ENCODE measurements around the gene PODN.

PODN gene

GRCh38 chr1:53088616-53089300, 26.7 kb downstream of the PODN start:
- Mint-ChIP-seq H3K27me3 (no peaks in the 10 kb centered on the region), H3K4me1 (no peaks in the 10 kb centered on the region), H3K9me3 (no peaks in the 10 kb centered on the region), H3K27ac (no peak overlapping the region), H3K4me3 (no peak overlapping the region), H3K36me3 (no peaks in the 10 kb centered on the region)

- H3K4me1 Mint-ChIP-seq: no peaks in the 10 kb centered on the region
- no peaks in the 10 kb centered on the region for H3K9me3 Mint-ChIP-seq
- H3K36me3 Mint-ChIP-seq: no peaks in the 10 kb centered on the region
- no peaks in the 10 kb centered on the region for H3K27me3 Mint-ChIP-seq
- peak overlapping the region; percentile 14 for H3K27ac Mint-ChIP-seq
- H3K4me3 Mint-ChIP-seq: no peak overlapping the region
These were observed 27.6 kb downstream of the PODN start for GRCh38 chr1:53089478-53090226.

- H3K27ac Mint-ChIP-seq: no peak overlapping the region
- H3K4me1 Mint-ChIP-seq: no peaks in the 10 kb centered on the region
- H3K36me3 Mint-ChIP-seq: no peaks in the 10 kb centered on the region
- no peak overlapping the region for H3K4me3 Mint-ChIP-seq
- no peaks in the 10 kb centered on the region for H3K9me3 Mint-ChIP-seq
- no peaks in the 10 kb centered on the region for H3K27me3 Mint-ChIP-seq
These were observed 28.5 kb downstream of the PODN start for GRCh38 chr1:53090227-53091147.

GRCh38 chr1:53091841-53092645, 30.0 kb downstream of the PODN start:
- no peaks in the 10 kb centered on the region for H3K36me3 Mint-ChIP-seq
- H3K4me3 Mint-ChIP-seq: no peak overlapping the region
- no peaks in the 10 kb centered on the region for H3K4me1 Mint-ChIP-seq
- no peak overlapping the region for H3K27ac Mint-ChIP-seq
- no peaks in the 10 kb centered on the region for H3K27me3 Mint-ChIP-seq
- no peaks in the 10 kb centered on the region for H3K9me3 Mint-ChIP-seq

GRCh38 chr1:53092659-53093450, 30.8 kb downstream of the PODN start:
- H3K36me3 Mint-ChIP-seq: no peaks in the 10 kb centered on the region
- H3K9me3 Mint-ChIP-seq: no peaks in the 10 kb centered on the region
- H3K27me3 Mint-ChIP-seq: no peaks in the 10 kb centered on the region
- H3K4me3 Mint-ChIP-seq: no peak overlapping the region
- H3K4me1 Mint-ChIP-seq: no peaks in the 10 kb centered on the region
- no peak overlapping the region for H3K27ac Mint-ChIP-seq

GRCh38 chr1:53093451-53093754, 31.4 kb downstream of the PODN start:
- Mint-ChIP-seq H3K9me3 (no peaks in the 10 kb centered on the region), H3K36me3 (no peaks in the 10 kb centered on the region), H3K27me3 (no peaks in the 10 kb centered on the region), H3K4me1 (no peaks in the 10 kb centered on the region), H3K4me3 (no peak overlapping the region), H3K27ac (no peak overlapping the region)

- Mint-ChIP-seq H3K4me3 (no peak overlapping the region), H3K4me1 (no peaks in the 10 kb centered on the region), H3K9me3 (no peaks in the 10 kb centered on the region), H3K27me3 (no peaks in the 10 kb centered on the region), H3K27ac (no peak overlapping the region), H3K36me3 (no peaks in the 10 kb centered on the region)
These were observed 31.9 kb downstream of the PODN start for GRCh38 chr1:53093778-53094532.

- H3K27ac Mint-ChIP-seq: no peak overlapping the region
- H3K4me1 Mint-ChIP-seq: no peaks in the 10 kb centered on the region
- no peak overlapping the region for H3K4me3 Mint-ChIP-seq
- H3K36me3 Mint-ChIP-seq: no peaks in the 10 kb centered on the region
- H3K27me3 Mint-ChIP-seq: no peaks in the 10 kb centered on the region
- no peaks in the 10 kb centered on the region for H3K9me3 Mint-ChIP-seq
These were observed 32.5 kb downstream of the PODN start for GRCh38 chr1:53094533-53094919.

GRCh38 chr1:53104289-53104913, 42.4 kb downstream of the PODN start:
- H3K4me3 Mint-ChIP-seq: no peak overlapping the region
- H3K27me3 Mint-ChIP-seq: no peaks in the 10 kb centered on the region
- H3K36me3 Mint-ChIP-seq: no peaks in the 10 kb centered on the region
- H3K27ac Mint-ChIP-seq: no peak overlapping the region
- H3K4me1 Mint-ChIP-seq: peaks cover 12% of the 10 kb centered on the region
- no peaks in the 10 kb centered on the region for H3K9me3 Mint-ChIP-seq

- H3K9me3 Mint-ChIP-seq: no peaks in the 10 kb centered on the region
- H3K27me3 Mint-ChIP-seq: no peaks in the 10 kb centered on the region
- H3K36me3 Mint-ChIP-seq: no peaks in the 10 kb centered on the region
- no peak overlapping the region for H3K4me3 Mint-ChIP-seq
- H3K4me1 Mint-ChIP-seq: peaks cover 12% of the 10 kb centered on the region
- H3K27ac Mint-ChIP-seq: no peak overlapping the region
These were observed 45.1 kb downstream of the PODN start for GRCh38 chr1:53107090-53107489.

- Mint-ChIP-seq H3K4me3 (no peak overlapping the region), H3K27me3 (no peaks in the 10 kb centered on the region), H3K4me1 (peaks cover 12% of the 10 kb centered on the region), H3K36me3 (no peaks in the 10 kb centered on the region), H3K9me3 (no peaks in the 10 kb centered on the region), H3K27ac (no peak overlapping the region)
These were observed 45.7 kb downstream of the PODN start for GRCh38 chr1:53107570-53108322.

GRCh38 chr1:53108646-53109580, 46.9 kb downstream of the PODN start:
- no peaks in the 10 kb centered on the region for H3K27me3 Mint-ChIP-seq
- H3K4me1 Mint-ChIP-seq: peaks cover 12% of the 10 kb centered on the region
- H3K9me3 Mint-ChIP-seq: no peaks in the 10 kb centered on the region
- no peak overlapping the region for H3K4me3 Mint-ChIP-seq
- H3K27ac Mint-ChIP-seq: no peak overlapping the region
- no peaks in the 10 kb centered on the region for H3K36me3 Mint-ChIP-seq

Measured in activated naive CD4-positive, alpha-beta T cell treated with anti-CD3 and anti-CD28 coated beads, Interleukin-2, amount 50 U/mL, for 24 hours (primary cell).